Keratinocyte (primary cell): ENCODE results near the gene ZNF497. TPM values are rescaled to one million over a fixed set of nuclear protein-coding genes. Genes with fewer than 3 reads are reported as not detected.
A peak's percentile ranks its signal among the peaks of the same experiment; 100 is the strongest.

Experiments
- DNase-seq: peaks from one replicate; pipeline ENCODE4 v3.0.0-alpha.2; 2011; ENCODE audit warnings: low read depth, missing footprints, low spot score
- FAIRE-seq: peaks from 2 replicates; lab custom pipeline; 2011; peaks lifted over from hg19 to GRCh38; lab: Jason Lieb, UNC
- H2AFZ ChIP-seq: 2 replicates; pipeline ENCODE4 v1.6.0; 2012; ENCODE audit warnings: low read length, control low read depth, inconsistent platforms; ENCODE audit not compliant: control insufficient read depth
- H3K27ac ChIP-seq: 2 replicates; pipeline ENCODE4 v1.5.1; 2011; ENCODE audit warnings: low read length; ENCODE audit not compliant: control insufficient read depth, insufficient read depth
- H3K27me3 ChIP-seq: 3 replicates; pipeline ENCODE4 v1.6.0; 2011; ENCODE audit warnings: low read length; ENCODE audit not compliant: control insufficient read depth, insufficient read depth; ENCODE audit errors: extremely low read depth
- H3K36me3 ChIP-seq, 2 experiments: 2 replicates in 1 of 2; 3 replicates in 1 of 2; pipeline ENCODE4 v1.5.1; 2011; ENCODE audit warnings: low read length in 2 of 2, mild to moderate bottlenecking in 1 of 2; ENCODE audit not compliant: control insufficient read depth in 2 of 2, insufficient read depth in 2 of 2; ENCODE audit errors: extremely low read depth in 1 of 2
- H3K4me1 ChIP-seq: 3 replicates; pipeline ENCODE4 v1.5.1; 2011; ENCODE audit warnings: low read length; ENCODE audit not compliant: control insufficient read depth, insufficient read depth; ENCODE audit errors: extremely low read depth
- H3K4me2 ChIP-seq: 3 replicates; pipeline ENCODE4 v1.6.0; 2011; ENCODE audit warnings: low read depth, low read length; ENCODE audit not compliant: control insufficient read depth, insufficient read depth; ENCODE audit errors: extremely low read depth
- H3K4me3 ChIP-seq, 3 experiments: fragments of 200-600 bp in 1 of 3; sonication (generic) in 1 of 3; 2 replicates in 2 of 3; 3 replicates in 1 of 3; pipeline ENCODE4 v1.5.1; 2011 to 2016; ENCODE audit warnings: low read length in 3 of 3, mild to moderate bottlenecking in 3 of 3, control low read depth in 2 of 3, inconsistent platforms in 1 of 3, low read depth in 1 of 3, mixed read lengths in 1 of 3, mixed run types in 1 of 3, moderate library complexity in 1 of 3; ENCODE audit not compliant: control insufficient read depth in 2 of 3, insufficient read depth in 2 of 3; ENCODE audit errors: extremely low read depth in 1 of 3
- H3K79me2 ChIP-seq: 2 replicates; pipeline ENCODE4 v1.6.0; 2012; ENCODE audit warnings: low read length; ENCODE audit not compliant: control insufficient read depth, insufficient read depth
- H3K9ac ChIP-seq: 3 replicates; pipeline ENCODE4 v1.6.0; 2011; ENCODE audit warnings: low read length; ENCODE audit not compliant: control insufficient read depth, insufficient read depth; ENCODE audit errors: extremely low read depth
- H3K9me1 ChIP-seq: 3 replicates; pipeline ENCODE4 v1.6.0; 2011; ENCODE audit warnings: low read length; ENCODE audit not compliant: control insufficient read depth, insufficient read depth; ENCODE audit errors: extremely low read depth
- H3K9me3 ChIP-seq: 2 replicates; pipeline ENCODE4 v1.5.1; 2012; ENCODE audit warnings: low read depth, low read length; ENCODE audit not compliant: control insufficient read depth
- H4K20me1 ChIP-seq: 3 replicates; pipeline ENCODE4 v1.6.0; 2011; ENCODE audit warnings: low read length; ENCODE audit not compliant: control insufficient read depth, insufficient read depth; ENCODE audit errors: extremely low read depth
- CTCF ChIP-seq, 3 experiments: IDR thresholded peaks in 1 of 3; conservative IDR thresholded peaks in 1 of 3; optimal IDR thresholded peaks in 1 of 3; 2 replicates in 2 of 3; 3 replicates in 1 of 3; pipeline versions ENCODE3 to v1.5.1; 2011; ENCODE audit warnings: low read length in 3 of 3, mild to moderate bottlenecking in 3 of 3, moderate library complexity in 2 of 3, control low read depth in 1 of 3, inconsistent platforms in 1 of 3; ENCODE audit not compliant: insufficient read depth in 2 of 3; ENCODE audit errors: extremely low read depth in 1 of 3
- EZH2 ChIP-seq: IDR thresholded peaks from one replicate; pipeline ENCODE4 v1.6.1; 2012; ENCODE audit warnings: inconsistent platforms, mild to moderate bottlenecking, low read length, moderate library complexity
- dilution Hi-C: fragments of 300-500 bp; cut with MboI; formaldehyde crosslinking; loops from one replicate; pipeline ENCODE4 v1.7.0; 2020; ENCODE audit warnings: low sequenced_read_pairs; ENCODE audit not compliant: extremely low pct_ligation_motif_present
- polyA plus RNA-seq, 5 experiments: library from polyadenylated mRNA; depleted of rRNA in 3 of 5; stranded (reverse) in 3 of 5; stranded (forward) in 1 of 5; unstranded in 1 of 5; fragments of >200 nt; gene quantifications; 1 replicate in 1 of 5; 2 replicates in 3 of 5; 3 replicates in 1 of 5; pipeline versions ENCODE4 v1.2.1 to v1.2.3, GENCODE V29; 2011 to 2012; ENCODE audit warnings: missing spikeins in 2 of 5, low read depth in 1 of 5, low replicate concordance in 1 of 5

The ZNF497 gene
- polyA plus RNA-seq, 1 donor (not counting 4 experiments of a cell fraction or from before 2014, with no cell fraction given) = 0.29 TPM

GRCh38 chr19:58319241-58319640 lies 43.3 kb downstream of the ZNF497 start:
- FAIRE-seq (peak; percentile 98), DNase-seq (peak; percentile 84)
- Histone ChIP-seq H2AFZ (no peak overlapping the region), H3K4me2 (peak overlapping the region; percentile 53), H3K4me1 (peaks cover 18% of the 10 kb centered on the region), H3K27ac (peak overlapping the region; percentile 19), H3K9ac (no peak overlapping the region), H3K9me1 (peaks cover 8% of the 10 kb centered on the region), H3K36me3 (peaks cover 13 to 14% of the 10 kb centered on the region in 2 experiments), H4K20me1 (peaks cover 5% of the 10 kb centered on the region), H3K27me3 (no peaks in the 10 kb centered on the region), H3K4me3 (peak overlapping the region in 1 of 3 experiments; percentile 8), H3K79me2 (no peaks in the 10 kb centered on the region), H3K9me3 (no peaks in the 10 kb centered on the region)
- TF ChIP-seq EZH2 = no peak
- TF ChIP-seq CTCF (optimal IDR thresholded peaks at IDR 0.05 in 1 of 3, IDR thresholded peaks at IDR 0.05 in 1 of 3, conservative IDR thresholded peaks at IDR 0.05 in 1 of 3; ENCODE audit: extremely low read depth in 1 of 3, insufficient read depth in 2 of 3, low read length in 3 of 3) = no peak
- dilution Hi-C loops = no loop called here

GRCh38 chr19:58318297-58318696 lies 44.3 kb downstream of the ZNF497 start:
- no peak overlapping the region for H3K9ac ChIP-seq
- peaks cover 8% of the 10 kb centered on the region for H3K9me1 ChIP-seq
- H3K79me2 ChIP-seq = no peaks in the 10 kb centered on the region
- no peak for DNase-seq
- peaks cover 5% of the 10 kb centered on the region for H4K20me1 ChIP-seq
- H3K27me3 ChIP-seq = no peaks in the 10 kb centered on the region
- no peak overlapping the region for H3K27ac ChIP-seq
- no peaks in the 10 kb centered on the region for H3K9me3 ChIP-seq
- no peak overlapping the region for H3K4me2 ChIP-seq
- no peak for FAIRE-seq
- TF ChIP-seq CTCF (optimal IDR thresholded peaks at IDR 0.05 in 1 of 3, IDR thresholded peaks at IDR 0.05 in 1 of 3, conservative IDR thresholded peaks at IDR 0.05 in 1 of 3; ENCODE audit: extremely low read depth in 1 of 3, insufficient read depth in 2 of 3, low read length in 3 of 3) (no peak), EZH2 (no peak)
- no peak overlapping the region for H2AFZ ChIP-seq
- H3K4me1 ChIP-seq = peaks cover 18% of the 10 kb centered on the region
- dilution Hi-C loops = no loop called here
- no peak overlapping the region for H3K4me3 ChIP-seq
- H3K36me3 ChIP-seq = peaks cover 13 to 14% of the 10 kb centered on the region in 2 experiments
